ENCODE results near the gene BSPRY.
"Not testable (repeated sequence)": the region's sequence is repeated elsewhere in the genome, so short reads cannot be mapped to it uniquely, and the experiment has no call there.

BSPRY gene

DNA sequence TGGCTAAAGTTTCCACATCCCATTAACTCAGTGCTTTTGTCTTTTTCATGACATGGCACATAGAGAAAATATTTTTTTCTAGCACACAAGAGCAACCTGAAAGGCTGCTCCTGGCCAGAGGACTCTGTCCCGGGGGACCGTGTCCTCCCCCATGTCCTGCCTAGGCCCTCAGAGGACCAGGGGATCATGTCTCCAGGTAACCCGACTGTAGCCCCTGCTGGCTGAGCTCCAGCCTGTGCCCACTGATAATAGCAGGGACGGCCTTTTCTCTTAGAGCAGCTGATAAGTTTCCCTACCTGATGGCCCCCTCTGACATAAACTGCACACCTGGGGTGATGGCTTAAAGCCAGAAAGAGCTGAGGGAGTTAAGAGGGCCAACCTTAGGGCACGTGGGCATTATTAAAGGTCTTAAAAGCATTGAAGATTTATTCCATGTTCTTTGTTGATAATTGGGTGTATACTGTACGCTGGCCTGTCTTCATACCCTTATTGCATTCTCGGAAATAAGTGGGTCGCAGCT is 21.5 kb downstream of the BSPRY start:
- DNase-seq, result no peak

DNA sequence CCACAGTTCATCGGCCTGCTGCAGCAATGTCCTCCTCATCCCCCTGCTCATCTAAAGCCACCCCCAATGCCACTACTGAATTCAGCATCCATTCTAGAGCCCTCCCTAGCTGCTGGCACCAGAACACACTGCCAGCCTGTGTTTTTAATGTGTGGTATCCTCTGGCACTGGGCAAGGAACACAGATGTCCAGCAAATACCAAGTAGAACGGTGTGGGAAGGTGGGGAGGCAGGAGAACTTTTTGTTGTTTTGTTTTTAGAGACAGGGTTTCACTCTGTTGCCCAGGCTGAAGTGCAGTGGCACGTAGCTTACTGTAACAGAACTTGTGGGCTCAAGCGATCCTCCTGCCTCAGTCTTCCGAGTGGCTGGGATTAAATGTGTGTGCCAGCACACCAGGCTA is 22.7 kb downstream of the BSPRY start:
- DNase-seq, result no peak

- no peak for DNase-seq
Observed at GRCh38 chr9:113373256-113373655, 23.9 kb downstream of the BSPRY start.

GRCh38 chr9:113373676-113374392 is 24.5 kb downstream of the BSPRY start:
- DNase-seq, result no peak

- no peak for DNase-seq
Observed at GRCh38 chr9:113375057-113376023, 26.0 kb downstream of the BSPRY start.

GRCh38 chr9:113376634-113377567 is 27.6 kb downstream of the BSPRY start, which contains the start of gene HDHD3:
TSS of gene HDHD3 (minus strand) at chr9:113376986. CDS start at chr9:113374354, 2,632 bp downstream.
- DNase-seq, result peak; percentile 76 to 91 (median 80)

GRCh38 chr9:113379094-113379828 is 29.9 kb downstream of the BSPRY start:
- DNase-seq, result not testable (repeated sequence)

GRCh38 chr9:113379829-113380210 is 30.5 kb downstream of the BSPRY start:
- DNase-seq, result not testable (repeated sequence)

- DNase-seq, result no peak
Observed at GRCh38 chr9:113380869-113381378, 31.6 kb downstream of the BSPRY start.

GRCh38 chr9:113381441-113381840 is 32.1 kb downstream of the BSPRY start:
- DNase-seq, result not testable (repeated sequence)

DNA sequence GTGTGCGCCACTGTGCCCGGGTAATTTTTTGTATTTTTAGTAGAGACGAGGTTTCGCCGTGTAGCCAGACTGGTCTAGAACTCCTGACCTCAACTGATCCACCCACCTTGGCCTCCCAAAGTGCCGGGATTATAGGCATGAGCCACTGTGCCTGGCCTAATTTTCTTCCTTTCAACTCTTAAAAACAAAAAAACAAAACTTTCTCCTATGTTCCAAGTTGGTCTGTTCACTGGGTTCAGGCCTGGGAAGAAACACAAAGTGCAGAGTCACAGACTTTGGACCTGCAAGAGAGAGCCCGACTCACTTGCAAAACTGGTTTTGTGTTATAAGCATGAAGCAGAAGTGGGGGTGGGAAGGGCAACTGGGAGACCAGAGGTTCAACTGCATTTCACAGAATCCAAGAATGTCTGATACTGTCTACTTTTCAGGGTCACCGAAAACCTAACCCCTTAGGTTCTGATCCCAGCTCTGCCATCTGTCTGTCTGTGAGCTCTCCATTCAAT is 32.6 kb downstream of the BSPRY start:
- DNase-seq, result peak in 3 of 4 experiments; percentile 11 to 23 (median 16)

- DNase-seq, result peak in 2 of 4 experiments; percentile 40 to 47
Observed at GRCh38 chr9:113386571-113387393, 37.4 kb downstream of the BSPRY start.

GRCh38 chr9:113387560-113388230 is 38.4 kb downstream of the BSPRY start:
- DNase-seq, result no peak

DNA sequence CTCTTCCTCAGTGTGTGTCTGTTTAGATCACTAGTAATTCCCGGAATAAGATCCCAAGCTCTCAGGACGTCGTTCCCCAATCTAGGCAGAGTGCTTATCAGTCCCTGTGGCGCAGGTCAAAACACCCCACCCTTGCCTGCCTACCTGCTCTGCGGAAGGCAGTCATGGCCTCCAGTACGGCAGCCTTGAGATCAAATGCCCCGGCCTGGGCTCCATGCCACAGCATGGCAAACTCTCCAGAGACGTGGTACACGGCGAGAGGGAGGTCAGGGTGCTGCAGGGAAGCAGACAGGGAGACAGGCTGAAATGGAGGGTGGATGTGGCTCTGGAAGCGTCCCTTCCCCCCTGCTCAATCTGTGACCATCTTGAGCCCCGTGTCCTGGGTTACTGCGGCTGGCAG is 39.5 kb downstream of the BSPRY start:
- no peak for DNase-seq

DNA sequence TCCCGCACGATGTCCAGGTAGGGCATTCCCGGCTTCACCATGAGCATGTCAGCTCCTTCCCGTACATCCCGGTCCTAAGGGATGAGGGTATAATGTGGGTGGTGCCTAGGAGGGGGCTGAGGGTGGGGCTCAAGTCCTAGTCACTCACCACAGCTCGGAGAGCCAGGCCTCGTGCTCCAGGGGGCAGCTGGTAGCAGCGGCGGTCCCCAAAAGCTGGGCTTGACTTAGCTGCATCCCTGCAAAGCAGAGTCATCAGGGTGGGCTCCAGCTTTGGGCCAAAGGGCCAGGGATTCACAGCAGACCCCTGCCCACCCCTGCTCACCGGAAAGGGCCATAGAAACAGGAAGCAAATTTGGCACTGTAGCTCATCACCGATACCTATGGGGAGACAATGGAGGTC is 40.1 kb downstream of the BSPRY start:
- no peak for DNase-seq

DNA sequence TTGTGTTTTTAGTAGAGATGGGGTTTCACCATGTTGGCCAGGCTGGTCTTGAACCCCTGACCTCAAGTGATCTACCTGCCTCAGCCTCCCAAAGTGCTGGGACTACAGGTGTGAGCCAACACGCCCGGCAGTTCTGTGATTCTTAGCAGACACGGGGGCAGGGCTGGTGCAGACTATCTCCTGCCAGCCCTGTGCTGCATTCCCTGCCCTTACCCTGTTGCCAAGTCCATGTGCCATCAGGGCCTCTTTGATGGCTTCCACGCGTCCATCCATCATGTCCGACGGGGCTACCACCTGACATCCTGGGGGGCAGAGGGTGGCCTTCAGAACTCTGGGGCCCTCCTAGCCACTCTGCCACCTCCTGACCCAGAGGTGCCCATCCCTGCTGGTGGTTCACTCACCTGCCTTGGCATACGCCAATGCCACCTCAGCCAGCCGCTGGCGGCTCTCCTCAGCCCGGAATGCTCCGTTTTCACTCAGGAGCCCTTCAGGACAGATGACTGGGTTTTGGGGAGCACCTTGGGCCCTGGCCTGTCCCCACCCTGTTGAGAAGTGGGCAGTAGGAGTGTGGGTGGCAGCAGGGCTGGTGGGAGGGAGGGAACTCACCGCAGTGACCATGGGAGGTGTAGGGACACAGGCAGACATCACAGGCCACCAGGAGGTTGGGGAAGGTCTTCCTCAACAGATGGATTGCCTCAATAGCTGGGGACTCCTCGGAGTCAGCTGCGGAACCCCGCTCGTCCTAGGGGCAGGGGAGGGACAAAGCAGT is 41.0 kb downstream of the BSPRY start:
- no peak for DNase-seq

DNA sequence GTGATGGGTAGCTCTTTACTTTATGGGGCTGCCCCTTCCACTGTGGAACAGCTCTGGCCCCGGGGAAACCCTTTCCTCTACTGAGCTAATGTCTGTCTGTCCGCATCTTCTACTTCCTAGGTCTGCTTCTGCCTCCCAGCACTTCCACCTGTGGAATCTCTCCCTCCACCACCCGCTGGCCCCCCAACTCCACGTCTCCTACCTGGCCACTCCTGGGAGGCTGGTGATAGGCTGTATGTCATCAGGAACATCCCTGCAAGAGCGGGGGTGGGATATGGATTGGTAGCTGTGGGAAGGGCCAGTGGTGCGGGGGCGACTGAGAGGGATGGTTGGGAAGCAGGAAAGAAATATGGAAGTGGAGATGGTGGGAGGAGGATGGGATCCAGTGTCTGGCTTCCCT is 42.6 kb downstream of the BSPRY start:
- DNase-seq, result no peak

DNA sequence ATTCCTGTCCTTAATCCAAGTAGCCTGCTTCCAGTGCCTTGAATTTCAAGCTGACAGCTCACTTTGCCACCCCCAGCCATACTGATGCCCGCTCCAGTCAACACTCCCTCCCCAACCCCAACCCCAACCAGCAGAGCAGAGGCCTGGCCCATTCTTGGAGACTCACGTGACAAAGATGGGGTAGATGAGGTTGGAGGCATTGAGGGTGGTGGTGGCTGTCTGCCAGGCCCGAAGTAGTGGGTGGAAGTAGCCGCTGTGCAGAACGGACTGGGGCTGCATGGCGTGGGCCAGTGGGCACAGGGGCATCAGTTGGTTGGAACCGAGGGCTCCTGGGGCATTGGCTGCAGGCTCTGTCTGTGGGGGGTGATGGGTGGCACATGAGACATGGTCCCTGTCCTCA is 43.9 kb downstream of the BSPRY start:
- no peak for DNase-seq
